Activated CD4-positive, alpha-beta T cell treated with anti-CD3 and anti-CD28 coated beads, Interleukin-2, Interleukin-4, amounts not matched to agents 100 ng/mL and 50 ng/mL, durations not matched to agents 16 hours and 8 hours (primary cell): Measurements from ENCODE around the gene CRYAB.

Experiments
- DNase-seq: peaks from one replicate; pipeline ENCODE4 v3.0.0-alpha.2; 2020; ENCODE audit warnings: low spot score

Gene CRYAB, protein sequence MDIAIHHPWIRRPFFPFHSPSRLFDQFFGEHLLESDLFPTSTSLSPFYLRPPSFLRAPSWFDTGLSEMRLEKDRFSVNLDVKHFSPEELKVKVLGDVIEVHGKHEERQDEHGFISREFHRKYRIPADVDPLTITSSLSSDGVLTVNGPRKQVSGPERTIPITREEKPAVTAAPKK

DNA sequence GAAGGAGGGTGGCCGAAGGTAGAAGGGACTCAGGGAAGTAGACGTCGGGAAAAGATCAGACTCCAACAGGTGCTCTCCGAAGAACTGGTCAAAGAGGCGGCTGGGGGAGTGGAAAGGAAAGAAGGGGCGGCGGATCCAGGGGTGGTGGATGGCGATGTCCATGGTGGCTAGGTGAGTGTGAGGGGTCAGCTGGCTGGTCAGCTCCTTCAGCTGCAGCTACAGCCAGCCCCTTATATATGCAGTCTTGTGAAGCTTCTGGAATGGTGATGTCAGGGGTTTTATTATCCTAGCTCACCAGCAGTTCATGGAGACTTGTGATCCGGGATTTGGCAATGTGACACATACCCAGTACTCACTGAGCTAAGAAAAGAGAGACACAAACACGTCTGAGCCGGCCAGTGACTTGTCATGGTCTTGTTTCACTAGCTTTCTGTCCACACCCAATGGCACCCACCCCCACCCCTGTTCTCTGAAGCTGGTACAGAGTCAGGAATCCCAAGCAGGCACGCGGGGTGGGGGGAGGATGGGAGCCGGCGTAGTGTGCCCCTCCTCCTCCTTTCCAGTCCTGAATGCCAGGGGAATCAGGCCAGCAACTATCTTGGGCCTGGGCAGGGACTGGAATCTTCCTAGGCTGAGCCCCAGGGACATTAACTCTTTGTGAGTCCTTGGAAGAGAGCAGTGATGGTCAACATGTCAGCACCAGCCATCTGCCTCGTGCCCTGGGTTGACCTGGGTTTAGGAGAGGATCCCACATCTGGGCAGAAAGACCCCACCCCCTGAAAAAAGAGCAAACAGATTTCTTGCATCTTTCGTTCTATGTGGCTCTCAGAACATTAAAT lies at the start of gene CRYAB:
Gene CRYAB (minus strand): TSS at position 208 of the 839 bp plus-strand sequence. CDS start 46 bp downstream, at position 162.
- DNase-seq = no peak

DNA sequence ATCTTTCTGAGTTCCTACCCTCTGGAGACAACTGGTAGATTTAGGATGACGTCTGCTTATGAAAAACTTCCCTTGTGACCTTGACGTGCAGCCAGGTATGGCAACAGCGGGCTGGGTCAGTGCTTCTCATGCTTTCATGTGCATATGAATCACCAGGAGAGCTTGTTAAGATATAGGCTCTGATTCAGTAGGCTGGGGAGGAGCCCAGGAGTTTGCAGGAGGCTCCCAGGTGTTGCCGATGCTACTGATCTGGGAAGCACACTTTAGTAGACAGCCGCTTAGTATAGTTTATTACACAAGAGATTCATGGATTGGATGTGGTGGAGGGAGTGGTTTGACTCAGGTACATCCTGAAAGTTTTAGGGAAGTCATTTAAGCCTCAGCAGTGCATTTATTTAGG lies 49.3 kb upstream of the CRYAB start:
- no peak for DNase-seq

DNA sequence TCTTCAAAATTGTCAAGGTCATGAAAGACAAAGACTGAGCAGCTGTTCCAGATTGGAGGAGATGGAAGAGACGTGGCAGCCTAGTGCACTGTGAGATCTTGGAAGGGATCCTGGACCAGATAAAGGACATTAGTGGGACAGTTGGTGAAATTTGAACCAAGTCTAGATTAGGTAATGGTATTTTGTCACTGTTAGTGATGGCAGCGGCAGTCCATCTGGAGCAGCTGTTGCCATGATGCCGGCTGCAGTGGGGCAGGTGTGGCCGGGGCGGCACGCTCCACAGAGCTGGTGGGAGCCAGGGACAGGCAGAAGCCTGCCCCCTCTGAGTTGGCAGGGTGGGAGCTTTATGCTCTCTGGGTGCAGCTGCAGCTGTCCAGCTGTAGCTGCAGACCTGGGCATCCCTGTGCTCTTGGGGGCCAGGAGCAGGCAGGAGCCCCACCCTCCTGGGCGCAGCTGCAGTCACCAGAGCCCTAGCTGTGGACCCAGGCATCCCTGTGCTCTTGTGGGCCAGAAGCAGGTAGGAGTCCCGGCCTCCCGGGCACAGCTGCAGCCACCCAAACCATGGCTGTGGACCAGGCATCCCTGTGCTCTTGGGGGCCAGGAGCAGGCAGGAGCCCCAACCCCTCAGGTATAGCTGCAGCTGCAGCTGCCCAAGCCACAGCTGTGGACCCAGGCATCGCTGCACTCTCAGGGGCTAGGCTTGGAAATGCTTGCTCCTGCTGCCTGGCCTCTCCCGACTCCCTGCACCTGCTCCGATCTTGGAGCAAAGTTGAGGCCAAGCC lies 46.3 kb upstream of the CRYAB start:
- DNase-seq = no peak

DNA sequence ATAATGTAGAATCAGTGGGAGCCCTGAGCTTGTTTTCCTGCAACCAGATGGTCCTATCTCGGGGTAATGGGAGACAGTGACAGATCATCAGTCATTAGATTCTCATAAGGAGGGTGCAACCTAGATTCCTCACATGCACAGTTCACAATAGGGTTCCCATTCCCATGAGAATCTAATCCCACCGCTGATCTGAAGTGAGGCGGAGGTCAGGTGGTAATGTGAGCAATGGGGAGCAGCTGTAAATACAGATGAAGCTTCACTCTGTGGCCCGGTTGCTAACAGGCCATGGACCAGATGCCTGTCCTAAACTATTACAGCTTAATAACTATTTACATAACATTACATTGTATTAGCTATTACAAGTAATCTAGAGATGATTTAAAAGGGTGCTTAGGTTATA lies 42.6 kb upstream of the CRYAB start:
- DNase-seq = no peak

DNA sequence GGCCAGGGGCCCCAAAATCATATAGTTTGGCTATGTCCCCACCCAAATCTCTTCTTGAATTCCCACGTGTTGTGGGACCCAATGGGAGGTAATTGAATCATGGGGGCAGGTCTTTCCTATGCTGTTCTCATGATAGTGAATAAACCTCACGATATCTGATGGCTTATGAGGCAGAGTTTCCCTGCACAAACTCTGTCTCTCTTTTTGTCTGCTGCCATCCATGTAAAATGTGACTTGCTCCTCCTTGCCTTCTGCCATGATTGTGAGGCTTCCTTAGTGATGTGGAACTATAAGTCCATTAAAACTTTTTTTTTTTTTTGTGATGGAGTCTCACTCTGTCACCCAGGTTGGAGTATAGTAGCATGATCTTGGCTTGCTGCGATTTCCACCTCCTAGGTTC lies 40.0 kb upstream of the CRYAB start:
- DNase-seq = no peak

DNA sequence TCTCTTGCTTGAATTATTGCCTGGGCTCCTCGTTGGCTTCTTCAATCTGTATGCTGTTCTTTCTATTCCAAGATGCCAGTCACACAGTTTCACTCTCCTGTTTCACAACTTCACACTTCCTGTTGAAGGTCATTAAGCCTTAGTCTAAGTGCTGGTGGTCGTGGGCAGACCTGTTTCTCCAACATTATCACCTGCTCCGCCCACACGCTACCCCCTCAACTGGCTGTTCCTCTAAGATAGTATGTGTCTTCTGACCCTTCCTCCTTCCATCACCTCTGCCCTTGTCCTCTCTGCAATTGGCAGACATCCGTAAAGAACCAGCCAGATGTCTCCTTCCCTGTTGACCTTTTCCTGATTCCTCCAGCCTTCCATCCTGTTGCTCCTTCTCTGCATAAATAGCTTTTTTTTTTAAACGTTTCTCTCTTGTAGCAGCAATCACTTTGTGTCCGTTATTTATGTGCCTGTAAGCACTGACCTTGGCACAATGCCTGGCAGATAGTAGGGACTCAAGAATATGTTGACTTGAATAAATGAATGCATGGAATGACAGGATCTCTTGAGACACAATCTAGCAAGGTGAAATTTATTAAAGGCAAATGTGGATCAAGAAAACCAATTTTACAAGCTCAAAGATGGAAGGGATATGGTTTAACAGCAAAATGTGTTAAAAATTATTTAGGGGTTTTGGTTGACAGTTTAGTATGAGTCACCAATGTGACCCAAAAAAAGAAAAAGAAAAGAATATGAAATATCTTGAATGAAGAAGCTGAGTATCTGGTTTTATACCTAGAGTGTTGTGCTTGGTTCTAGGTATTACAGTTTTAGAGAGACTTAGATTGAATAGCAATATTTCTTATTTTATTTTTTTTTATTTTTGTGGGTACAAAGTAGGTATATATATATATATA lies 38.2 kb upstream of the CRYAB start:
- no peak for DNase-seq

DNA sequence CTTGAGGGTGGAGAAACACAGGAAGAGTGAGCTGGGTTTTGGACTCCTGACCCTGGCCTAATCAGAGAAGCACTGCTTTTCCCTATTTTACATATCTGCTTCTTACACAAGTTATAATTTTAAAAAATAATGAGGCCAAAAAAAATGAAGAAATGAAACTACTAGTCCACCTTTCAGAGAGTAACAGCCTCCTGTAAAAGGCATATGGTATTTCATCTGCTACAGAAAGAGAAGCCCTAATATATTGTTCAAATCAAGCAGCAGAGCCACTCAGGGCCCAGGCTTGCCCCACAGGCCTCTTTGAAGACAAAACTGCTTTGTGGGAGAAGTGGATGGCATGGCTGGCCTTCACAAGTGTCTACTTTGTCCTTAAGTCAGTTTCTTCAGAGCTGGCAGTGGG lies 35.6 kb upstream of the CRYAB start:
- DNase-seq = no peak

DNA sequence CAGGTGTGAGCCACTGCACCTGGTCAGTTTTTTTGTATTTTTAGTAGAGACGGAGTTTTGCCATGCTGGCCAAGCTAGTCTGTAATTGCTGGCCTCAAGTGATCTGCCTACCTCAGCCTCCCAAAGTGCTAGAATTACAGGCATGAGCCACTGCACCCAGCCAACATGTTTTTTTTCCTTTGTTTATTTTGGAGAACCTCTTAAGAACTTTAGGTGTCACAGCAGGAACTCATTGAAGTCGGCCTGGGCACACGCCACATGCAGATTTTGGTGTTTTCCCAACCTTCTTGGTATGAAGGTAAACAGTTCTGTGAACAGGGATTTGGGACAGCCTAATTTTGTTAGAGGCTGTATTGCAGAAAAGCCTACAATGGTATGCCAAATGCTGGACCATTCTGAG lies 34.9 kb upstream of the CRYAB start:
- DNase-seq = no peak

DNA sequence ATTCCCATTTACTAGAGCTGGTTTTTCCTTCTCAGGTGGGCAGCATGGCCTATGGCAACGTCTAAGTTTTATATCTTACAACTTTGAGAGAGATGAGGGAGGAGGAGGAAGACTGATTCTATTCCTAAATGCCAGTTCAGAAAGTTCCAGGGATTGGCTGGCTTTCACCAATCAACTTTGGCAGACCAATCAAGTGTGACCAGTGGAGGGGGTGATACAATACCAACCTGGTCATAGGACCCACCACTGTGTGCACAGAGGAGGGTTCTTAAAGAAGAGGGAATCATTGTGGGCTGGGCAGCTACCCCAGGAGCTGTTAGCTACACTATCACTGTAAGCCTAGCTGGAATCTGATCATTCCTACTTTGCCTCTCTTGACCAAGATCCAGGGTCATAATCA lies 33.6 kb upstream of the CRYAB start:
- DNase-seq = no peak

DNA sequence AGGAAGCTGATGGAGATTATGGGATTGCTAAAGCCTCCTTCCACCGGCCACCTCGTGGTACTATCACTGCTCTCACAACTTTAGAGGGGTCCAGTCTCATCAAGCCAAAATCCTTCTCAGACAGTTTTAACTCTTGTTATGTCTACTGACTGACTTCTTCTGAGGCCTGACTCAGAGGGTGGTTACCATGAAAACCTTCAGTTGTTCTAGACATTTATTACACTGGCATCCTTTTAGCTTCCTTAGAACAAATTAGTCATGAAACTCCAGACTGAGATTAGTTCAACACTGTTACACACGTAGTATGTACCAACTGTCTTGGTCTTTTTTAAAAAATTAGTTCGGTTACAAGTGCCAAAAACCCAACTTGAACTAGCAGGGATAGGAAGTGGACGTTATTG lies 33.1 kb upstream of the CRYAB start:
- peak; percentile 52 for DNase-seq

DNA sequence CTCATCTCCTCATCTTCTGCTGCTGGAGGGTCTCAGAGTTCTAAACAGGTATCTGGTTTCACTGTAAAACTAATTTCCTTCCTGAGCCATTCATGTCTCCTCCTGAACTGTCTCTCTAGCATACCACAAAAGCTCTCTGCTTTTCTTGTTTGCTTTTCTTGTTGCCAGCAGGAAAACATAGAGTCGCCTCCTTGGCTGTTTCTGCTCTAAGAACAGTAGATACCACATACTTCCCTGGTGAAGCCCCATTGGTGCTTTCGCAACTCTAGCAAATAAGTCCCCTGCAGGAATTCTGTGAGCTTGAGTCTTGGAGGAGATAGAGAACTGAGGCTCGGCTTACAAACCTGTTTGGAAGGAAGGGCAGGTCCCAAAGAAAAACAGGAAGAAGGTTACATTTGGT lies 32.6 kb upstream of the CRYAB start:
- DNase-seq = no peak

DNA sequence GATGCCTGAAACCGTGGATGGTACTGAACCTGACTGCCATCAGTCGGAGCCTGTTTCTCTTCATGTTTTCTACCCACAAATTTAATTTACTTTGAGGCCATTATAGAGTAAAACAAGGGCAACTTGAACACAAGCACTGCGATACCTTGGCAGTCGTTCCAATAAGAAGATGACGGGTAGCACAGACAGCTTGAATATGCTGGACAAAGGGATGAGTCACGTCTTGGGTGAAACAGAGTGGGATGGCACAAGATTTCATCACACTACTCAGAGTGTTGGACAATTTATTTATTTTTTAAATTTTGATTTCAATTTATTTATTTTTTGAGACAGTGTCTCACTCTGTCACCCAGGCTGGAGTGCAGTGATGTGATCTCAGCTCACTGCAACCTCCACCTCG lies 31.3 kb upstream of the CRYAB start:
- DNase-seq = no peak

DNA sequence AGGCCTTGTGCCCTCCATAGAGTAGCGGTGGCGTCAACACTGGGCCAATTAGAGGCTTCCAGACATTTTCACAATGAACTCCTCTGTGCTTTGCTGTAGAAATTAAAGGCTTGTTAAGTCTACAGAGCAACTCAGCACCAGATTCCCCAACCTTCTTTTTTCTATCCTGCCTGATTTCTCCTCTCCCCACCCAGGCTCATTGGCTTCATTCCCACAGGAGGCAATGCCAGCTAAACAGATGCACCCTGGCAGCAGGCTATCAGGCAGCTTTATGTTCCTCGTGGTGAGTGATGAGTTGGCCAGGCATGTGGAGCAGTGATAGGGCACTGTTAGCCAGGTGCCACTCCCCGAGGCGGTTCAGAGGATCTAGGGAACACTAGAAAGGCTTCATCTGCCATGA lies 30.4 kb upstream of the CRYAB start:
- DNase-seq = no peak

DNA sequence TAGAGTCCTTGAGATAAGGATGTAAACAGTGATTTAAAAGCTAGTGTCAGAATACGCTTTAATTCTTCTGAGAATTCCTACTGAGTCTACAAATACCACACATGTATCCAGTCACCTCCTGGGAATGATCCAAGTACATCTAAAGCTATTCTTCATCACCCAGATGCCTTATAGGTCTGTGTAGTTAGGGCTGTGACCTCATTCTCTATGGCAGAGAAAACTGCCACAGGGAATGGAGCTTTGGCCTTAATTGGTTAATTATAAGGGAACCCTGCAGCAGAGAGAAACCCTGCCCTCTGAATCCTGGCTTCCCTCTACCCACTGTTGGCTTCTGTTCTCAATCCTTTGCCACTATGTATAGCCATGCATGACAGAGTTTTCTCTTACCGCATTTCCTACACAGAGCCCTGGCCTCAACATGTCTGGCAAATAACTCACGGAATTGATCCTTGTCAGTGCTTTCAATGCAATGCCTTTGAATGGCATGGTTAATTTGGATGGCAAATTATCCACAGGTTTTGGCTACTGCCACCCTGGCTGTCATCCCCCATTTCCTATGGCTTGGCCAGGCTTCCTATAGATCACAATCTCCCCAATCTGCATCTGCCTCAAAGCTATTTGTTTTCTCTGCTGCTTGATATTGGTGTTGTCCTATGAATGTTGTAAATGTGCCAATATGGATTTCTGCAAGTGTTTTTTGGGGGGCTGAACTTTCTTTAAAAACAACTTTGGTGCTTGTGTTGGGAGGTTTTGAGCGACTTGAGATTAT lies 28.4 kb upstream of the CRYAB start:
- DNase-seq = no peak

DNA sequence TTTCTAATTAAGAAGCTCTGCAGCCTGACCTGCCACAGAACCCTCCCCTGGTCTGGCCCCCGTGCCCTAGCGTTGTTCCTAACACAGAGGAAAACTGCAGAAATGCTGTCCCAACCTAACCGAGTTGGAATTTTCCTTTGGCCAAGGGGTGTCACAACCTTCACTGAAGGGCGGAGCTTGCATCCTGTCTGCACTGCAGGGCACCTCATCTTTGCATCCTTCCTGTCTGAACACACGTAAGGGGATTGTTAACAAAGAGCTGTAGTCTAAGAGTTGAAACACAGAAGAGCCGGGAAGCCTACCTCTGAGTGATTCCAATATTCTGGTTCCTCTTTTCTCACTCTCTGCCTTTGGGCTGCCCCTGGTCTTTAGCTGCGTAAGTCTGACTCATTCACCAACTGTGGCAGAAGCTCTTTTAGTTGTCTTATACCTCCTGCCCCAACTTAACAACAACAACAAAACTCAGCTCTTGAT lies 27.2 kb upstream of the CRYAB start:
- DNase-seq = peak; percentile 70

DNA sequence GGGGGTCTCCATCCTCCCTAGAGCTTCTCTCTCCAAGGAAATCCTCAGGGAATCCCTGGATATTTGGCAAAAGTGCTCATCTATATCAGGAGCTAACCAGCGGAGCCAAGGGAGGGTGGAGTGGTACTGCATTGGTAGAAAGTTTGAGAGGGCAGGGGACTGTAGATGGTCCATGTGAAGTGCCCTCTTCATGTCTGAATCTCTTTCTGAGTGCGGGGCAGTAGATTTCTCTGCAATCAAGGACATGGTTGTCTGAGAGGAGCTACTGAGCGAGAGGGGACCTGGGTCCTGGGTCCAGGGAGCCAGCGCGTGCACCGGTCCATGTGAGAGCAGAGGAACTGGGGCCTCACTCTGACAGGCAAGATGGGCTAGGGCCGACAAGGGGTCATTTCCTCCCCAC lies 26.3 kb upstream of the CRYAB start:
- DNase-seq = no peak

DNA sequence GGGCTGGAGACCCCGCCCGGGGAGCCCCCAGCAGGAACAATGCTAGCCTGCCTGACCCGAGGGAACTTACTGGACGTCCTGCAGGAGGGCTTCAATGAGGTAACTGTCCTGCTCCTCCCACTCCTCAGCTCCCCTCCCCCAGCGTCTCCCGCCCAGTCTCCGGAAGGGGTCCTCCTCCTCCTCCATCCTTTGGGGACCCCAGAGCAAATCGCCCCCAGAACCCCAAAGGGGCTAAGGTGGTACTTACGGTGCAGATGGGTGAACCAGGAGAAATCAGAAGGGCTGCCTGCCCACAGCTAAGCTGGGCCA lies 25.8 kb upstream of the CRYAB start:
- DNase-seq = no peak

DNA sequence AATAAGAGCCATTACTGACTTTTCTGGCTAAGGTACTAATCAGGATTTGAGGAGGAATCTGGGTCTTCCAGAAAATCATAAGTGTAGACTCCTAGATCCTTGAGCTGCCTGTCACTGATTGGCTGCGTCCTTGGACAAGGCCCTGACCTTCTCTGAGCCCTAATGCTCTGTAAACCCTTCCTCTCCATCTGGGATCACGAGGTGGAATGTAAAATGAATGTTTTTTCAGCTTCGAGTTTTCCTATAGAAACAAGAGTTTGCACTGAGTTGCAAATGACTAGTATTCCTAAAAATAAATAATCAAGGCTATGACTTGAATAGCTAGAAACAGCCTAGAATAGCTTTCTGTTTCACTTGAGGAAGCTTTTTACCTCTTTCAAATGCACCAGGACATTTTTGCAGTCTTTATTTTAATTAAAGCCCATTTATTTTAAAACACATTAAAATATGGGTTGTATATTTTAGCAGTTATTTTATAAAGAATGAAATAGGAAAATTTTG lies 24.5 kb upstream of the CRYAB start:
- DNase-seq = no peak

DNA sequence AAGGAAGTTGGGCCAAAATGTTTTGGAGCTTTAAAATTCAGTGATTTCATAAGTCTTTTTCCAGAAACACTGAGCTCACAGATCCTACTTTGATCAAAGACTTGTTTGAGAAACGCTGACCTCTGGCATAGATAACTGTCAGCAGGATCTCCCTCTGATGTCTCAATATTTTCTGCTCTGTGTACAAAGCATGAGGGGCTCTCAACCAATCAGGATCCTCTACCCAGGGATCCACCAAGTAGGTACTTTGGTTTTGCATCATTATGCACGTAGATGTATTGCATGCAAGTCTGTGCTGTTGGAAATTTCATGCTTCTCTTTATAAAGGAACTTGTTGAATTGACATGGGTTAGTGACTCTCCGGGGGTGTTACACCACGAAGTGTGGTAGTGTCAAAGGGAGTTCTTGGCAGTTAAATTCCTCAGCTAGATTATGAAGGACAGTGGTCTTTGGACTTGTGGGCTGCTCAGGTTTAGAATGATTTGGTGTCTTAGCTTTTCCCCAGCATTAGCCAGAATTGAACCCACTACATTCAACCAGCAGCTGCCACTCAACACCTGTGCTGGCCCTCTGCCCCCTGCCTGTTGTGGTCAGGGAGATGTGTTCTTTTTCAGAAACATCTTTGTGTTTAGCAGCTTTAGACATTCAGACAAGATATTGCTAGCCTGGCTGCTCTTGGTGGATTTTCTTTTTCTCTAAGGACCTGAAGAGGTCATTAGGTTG lies 23.9 kb upstream of the CRYAB start:
- peak; percentile 37 for DNase-seq

DNA sequence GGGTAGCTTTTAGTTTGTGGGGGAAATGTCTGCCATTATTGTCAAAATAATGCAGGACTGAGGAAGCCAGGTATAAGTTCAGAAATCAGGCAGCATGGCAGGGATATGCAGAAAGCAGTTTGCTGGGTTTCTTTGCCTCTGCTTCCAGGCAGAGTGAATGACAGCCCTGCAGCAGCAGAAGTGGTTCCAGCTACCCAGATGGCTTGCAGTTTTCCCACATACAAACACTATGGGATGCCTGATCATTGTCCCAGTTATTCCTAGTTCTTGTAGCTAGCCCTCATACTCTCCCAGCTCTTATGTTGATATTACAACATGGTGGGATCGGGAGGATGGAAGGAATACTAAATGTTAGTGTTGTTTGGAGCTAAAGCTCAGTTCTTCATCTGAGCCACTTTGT lies 22.7 kb upstream of the CRYAB start:
- no peak for DNase-seq
